HG02970 (cell line): ENCODE results near the gene LMO3.
A peak's percentile ranks its signal among the peaks of the same experiment; 100 is the strongest.

Source experiments
- ATAC-seq: cut with Tn5 transposase; IDR thresholded peaks from one replicate; pipeline ENCODE4 v1.9.1; 2021; ENCODE audit warnings: mild to moderate bottlenecking, moderate library complexity, moderate number of reproducible peaks; ENCODE audit not compliant: unreplicated experiment, low FRiP score

Gene LMO3

GRCh38 chr12:16606117-16606200 is at the start of gene LMO3:
LMO3 (minus strand) TSS chr12:16606162; CDS start chr12:16600860, 5,302 bp downstream.
- ATAC-seq = no peak

- ATAC-seq = peak; percentile 78
Measured at GRCh38 chr12:16636435-16637055, 30.6 kb upstream of the LMO3 start.

- ATAC-seq = no peak
Measured at GRCh38 chr12:16634786-16635185, 28.8 kb upstream of the LMO3 start.

DNA sequence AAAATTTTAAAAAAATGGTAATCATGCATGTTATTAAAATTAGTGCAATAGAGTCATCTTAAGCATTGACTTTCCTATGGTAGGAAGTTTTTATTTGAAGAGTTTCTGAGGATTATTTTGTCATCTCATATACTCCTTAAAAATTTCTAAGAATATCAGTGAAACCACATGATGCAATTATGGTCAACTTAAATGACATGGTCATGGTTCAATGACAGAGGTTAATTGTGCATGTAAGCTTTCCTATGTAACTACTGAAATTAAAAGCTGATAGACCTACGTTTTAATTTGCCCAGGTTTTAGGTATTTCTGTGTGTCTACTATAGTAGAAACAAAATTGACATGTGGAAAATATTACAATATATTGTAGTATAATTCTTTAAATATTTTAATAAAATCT is 21.0 kb upstream of the LMO3 start:
- ATAC-seq = no peak

GRCh38 chr12:16622338-16622737 is 16.4 kb upstream of the LMO3 start:
- no peak for ATAC-seq

DNA sequence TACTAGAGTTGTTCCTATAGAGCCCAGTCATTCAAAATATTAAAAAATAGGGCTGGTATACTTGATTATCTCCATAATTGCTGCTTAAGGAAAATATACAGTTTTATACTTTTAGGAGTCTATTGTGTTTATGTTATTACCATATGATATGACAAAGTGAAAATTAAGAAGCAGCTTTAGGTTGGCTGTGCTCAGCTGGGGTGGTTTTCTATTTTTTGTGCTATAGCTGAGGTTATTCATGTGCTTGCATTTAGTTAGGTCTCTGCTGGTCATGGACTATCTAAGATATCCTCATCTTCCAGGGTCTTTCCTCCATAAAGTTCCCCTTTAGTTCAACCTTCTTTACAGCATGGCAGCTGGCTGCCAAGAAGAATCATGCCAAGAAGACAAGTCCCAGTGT is 13.6 kb upstream of the LMO3 start:
- no peak for ATAC-seq

DNA sequence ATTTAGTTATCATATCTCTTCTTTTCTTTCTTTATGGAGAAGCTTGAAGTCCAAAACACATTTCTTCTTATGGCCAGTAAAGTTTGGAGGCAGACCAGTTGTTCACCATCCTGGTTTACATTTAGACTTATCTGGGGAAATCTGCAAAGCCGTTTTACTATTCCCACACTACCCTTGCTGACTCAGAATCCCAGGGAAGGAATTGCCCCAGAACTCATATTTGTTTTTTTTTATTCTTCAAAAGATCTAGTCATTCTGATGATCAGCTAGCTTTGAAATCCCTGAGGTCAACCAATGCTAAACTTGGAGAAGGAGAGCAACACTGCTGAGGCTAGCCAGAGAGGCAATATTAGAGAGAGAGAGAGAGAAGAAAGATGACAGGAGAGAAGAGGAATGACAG is 12.3 kb upstream of the LMO3 start:
- ATAC-seq = no peak

DNA sequence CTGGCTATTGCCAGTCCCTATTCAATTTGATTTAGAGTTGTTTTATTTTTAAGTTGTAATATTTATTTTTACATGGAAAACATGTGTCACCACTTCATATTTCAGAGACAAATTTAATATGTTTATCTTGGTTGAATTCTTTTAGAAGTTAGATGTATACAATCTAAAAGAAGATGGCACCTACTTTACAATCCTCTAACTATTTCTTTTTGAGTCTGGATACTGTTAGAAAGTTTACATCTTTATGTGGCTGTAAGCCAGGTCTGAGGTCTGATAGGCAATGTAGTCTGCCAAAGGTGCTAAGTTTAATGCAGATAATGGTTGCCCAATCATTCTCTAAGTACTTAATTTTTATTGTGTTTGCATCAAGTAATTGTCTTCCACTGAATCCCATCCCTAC is 7.2 kb upstream of the LMO3 start:
- ATAC-seq = no peak

DNA sequence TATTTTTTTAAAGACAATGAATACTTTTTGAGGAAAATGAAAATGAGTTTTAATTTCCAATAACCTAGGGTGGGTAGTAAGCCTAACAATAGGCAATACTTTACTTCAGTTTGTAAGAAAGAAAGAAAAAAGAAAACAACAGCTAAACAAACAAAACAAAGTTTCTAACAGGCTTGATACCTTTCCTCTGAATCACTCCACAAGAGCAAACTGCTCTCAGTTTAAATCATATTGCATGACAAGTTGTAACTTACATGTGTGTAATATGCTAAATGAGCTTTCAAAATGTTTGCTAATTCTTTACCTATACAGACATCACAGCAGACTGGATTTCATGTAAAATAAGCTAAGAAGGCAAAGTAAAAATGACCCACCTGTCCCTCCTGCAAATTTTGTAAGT is 6.7 kb upstream of the LMO3 start:
- no peak for ATAC-seq

DNA sequence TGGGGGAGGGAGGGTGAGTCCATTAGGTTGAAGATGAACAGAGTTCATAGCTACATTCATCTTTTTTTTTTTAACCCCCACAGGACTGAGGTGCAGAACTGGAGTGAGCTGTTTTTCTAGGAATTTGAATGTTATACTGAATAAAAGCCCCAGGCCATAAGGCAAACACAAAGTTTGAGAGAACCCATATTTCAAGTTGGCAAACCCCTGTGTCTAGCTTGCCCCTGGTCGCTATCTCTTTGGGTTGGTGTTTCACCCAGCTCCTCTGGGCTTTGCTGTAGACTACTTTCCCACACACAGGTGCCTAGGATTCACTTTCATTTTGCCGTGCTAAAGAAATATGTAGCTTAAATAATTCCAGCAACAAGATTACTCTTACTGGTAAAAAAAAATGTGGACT is 5.2 kb upstream of the LMO3 start:
- ATAC-seq = no peak

- no peak for ATAC-seq
Measured at GRCh38 chr12:16610743-16611142, 4.8 kb upstream of the LMO3 start.

GRCh38 chr12:16610001-16610585 is 4.1 kb upstream of the LMO3 start:
- ATAC-seq = no peak

DNA sequence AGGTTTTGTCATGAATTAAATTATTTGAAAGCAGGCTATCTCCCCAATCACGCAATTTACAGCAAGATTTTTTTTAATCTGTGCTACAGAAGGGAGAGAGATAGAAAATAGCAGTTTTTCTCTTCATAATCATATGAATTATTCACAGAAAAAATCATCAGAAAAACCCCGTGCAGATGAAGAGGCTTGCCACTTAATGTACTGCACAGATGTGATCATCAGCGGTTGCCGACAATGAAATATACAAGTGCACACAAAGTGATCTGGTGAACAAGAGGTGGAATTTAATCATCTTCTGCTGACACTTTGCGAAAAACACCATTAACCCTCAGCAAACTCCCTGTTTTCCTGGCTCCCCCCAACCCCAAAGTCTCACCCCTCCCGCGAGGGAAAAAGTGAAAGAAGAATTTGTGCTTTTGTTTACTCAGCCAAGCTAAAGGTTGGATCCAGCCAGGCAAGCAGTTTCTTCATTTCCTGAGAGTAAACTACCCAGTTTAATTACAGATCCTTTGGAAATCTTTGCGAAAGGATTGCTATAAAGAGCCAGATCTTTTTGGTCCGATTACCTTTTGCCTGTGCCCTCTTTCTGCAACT is 3.1 kb upstream of the LMO3 start:
- ATAC-seq = no peak

DNA sequence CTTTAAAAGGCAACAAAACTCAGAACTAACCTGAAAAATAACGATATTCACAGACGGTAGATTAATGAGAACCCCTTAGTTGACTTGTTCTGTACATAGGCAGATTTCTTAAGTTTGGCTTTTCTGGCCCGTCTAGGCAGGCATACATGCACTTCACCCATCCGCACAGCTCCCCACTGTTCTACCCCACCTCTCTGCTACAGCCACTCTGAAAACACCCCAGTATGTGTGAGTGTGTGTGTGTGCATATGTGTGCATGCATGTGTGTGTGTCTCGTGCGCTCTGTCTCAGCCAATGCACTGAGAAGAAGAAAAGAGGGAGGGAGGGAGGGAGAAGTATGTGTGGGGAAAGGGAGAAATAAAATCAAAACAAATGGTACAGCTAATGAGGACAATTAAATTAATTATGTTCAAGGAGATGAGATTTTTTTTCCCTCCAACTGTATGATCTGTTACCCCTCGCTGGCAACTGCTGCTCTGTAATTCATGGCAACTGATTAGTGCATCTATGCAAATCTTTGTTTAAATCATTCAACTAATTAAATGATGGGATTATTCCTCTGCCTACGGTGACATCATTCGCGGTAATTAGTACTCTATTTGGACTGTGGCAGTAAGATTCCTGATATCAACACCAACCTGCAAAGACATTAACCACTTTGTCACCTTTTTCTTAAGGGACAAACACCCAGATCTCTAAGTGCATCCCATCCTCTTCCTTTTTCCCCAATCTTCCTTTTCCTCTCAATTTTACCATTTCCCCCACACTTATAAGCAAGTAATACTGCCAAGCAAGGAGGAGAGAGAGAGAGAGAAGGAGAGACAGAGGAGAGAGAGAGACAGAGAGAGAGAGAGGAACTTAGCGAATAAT is 2.2 kb upstream of the LMO3 start:
- ATAC-seq = no peak

DNA sequence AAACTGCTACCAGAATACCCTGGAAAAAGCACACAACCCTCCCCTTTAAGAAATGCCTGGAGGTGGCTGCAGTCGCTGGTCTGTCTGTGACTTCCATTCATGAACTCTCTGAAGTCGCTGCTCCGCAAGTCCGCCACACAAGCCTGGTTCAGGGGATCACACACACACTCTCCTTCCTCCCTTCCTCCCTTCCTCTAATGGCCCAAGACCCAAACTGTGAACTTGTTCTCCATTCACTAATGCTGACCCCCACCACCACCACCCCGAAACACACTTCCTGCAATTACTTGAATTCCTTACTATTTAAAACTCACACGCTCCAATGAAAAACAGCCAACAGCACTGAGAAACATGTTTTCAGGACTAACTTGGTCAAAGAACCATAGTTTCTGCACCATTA is 1.0 kb upstream of the LMO3 start:
- no peak for ATAC-seq

DNA sequence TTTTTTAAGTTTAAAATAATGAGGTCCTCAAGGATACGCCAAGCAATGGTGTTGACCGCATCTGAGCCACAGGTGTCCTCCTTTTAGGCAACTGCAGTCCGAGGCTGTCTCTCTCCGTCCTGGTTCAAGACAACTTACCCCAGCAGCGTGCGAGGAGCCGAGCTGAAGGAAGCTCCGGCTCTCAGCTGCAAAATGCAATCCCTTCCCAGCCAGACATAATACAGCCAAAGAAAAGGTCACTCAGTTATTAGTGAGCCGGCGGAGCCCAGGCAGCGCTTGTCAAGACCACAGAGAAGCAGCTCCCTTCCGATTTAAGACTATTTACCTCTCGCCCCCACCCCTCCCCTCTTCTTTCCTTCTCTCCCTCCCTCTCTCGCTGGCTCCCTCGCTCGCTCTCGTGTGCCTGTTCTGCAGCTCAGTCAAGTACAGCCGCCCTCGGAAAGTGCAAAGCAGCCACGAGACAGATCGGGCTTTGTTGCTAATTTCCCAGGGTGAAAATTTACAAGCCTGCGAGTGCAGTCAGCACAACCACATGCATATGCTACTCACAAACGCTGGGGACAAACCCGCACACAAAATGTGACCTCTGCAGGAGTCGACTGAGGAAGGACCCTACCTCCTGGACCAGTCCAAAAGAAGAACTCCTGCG is 363 bp upstream of the LMO3 start:
- ATAC-seq = no peak

DNA sequence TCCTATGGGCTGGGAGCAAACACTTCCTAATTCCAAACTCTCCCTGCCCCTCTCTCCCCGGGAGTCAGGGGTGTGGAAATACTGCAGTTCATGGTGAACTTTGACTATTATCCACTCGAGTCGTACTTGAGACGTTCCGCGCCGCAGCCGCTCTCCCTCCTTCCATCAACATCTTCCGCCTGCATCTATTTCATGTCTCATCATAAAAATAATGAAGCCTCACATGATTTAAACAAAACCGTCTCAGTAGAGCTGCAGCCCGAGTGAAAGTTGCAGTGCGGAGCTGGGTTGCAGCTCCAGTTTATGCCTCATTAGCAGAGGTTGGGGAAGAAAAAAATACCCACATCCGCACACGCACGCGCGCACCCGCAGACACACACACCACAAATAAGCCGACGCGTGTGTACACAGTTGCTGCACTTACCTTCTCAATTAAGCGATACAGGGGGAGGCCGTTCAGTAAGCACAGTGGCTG is 283 bp downstream of the LMO3 start:
- no peak for ATAC-seq

- ATAC-seq = no peak
Measured at GRCh38 chr12:16604596-16605252, 1.2 kb downstream of the LMO3 start.

GRCh38 chr12:16603916-16604575 is 1.9 kb downstream of the LMO3 start:
- ATAC-seq = no peak

DNA sequence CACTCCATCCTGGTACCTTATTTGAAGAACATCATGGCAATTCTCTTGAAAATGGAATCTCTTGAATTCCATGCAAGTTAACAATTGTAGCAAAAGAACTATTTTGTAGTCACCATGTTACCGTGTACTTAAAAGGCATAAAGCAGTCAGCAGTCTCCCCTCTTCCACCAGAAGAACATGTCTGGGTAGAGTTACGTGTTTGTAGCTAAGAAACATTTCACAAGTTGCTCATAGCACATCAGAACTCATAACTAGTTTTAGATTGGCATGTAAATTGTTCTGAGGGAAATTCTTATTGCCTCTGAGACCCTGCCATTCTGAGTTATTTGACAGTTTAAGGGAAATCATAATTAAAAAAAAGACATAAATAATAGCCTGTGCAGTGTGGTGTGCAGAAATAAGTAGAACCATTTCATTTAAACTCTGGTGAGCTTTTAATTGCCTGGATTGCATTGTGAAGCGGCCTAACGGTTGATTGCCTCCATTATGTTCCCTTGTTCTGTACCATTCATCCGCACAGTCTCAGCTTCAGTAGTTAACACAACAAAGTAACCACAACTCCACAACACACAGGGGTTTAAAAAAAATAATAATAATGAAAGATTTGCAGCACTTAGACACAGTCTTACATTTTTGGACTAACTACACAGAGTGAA is 2.6 kb downstream of the LMO3 start:
- no peak for ATAC-seq
